B cell (primary cell): ENCODE measurements around the gene CRBN. TPM values are rescaled to one million over a fixed set of nuclear protein-coding genes. Genes with fewer than 3 reads are reported as not detected.

ENCODE experiments used
- ATAC-seq: fragments of 200-7000 bp; cut with Tn5 transposase; one replicate; pipeline ENCODE4 v1.10.0; 2021; ENCODE audit warnings: low read depth, mild to moderate bottlenecking, moderate number of reproducible peaks, moderate library complexity
- CTCF ChIA-PET: fragments of 350-600 bp; sonication (Branson Sonifier 250); formaldehyde crosslinking; loops from one replicate; lab custom pipeline; 2021; ENCODE audit warnings: antibody characterized with exemption, inconsistent platforms; lab: Charles Lee
- POLR2A ChIA-PET: fragments of 350-600 bp; sonication (Branson Sonifier 250); formaldehyde crosslinking; loops from one replicate; lab custom pipeline; 2021; ENCODE audit warnings: antibody characterized with exemption; lab: Charles Lee
- DNase-seq: peaks from one replicate; pipeline ENCODE4 v3.0.0; 2013
- H2AFZ ChIP-seq: 2 replicates; pipeline ENCODE4 v1.6.1; 2012; ENCODE audit warnings: mild to moderate bottlenecking, low read depth, low read length; ENCODE audit not compliant: insufficient read depth, poor library complexity, severe bottlenecking
- H3K27ac ChIP-seq, 2 donors: 1 replicate in 1 of 2; 2 replicates in 1 of 2; pipeline ENCODE4 v1.5.1; 2012 to 2013; ENCODE audit warnings: low read length in 2 of 2, mild to moderate bottlenecking in 2 of 2, moderate library complexity in 1 of 2
- H3K27me3 ChIP-seq, 4 experiments: fragments of 200-600 bp in 1 of 4; sonication (generic) in 1 of 4; replicated peaks in 1 of 4; 1 replicate in 2 of 4; 2 replicates in 2 of 4; pipeline versions ENCODE4 v1.6.1 to v1.7.0; 2013 to 2016; ENCODE audit warnings: low read length in 3 of 4, mild to moderate bottlenecking in 2 of 4, mixed read lengths in 1 of 4, moderate library complexity in 1 of 4; ENCODE audit not compliant: insufficient read depth in 4 of 4, control insufficient read depth in 3 of 4; ENCODE audit errors: control extremely low read depth in 1 of 4
- H3K36me3 ChIP-seq, 2 experiments: replicated peaks in 1 of 2; 1 replicate in 1 of 2; 2 replicates in 1 of 2; pipeline versions ENCODE4 v1.6.1 to v1.7.1; 2013; ENCODE audit warnings: low read length in 1 of 2; ENCODE audit not compliant: insufficient read depth in 2 of 2, control insufficient read depth in 1 of 2; ENCODE audit errors: control extremely low read depth in 1 of 2, extremely low read depth in 1 of 2
- H3K4me1 ChIP-seq, 2 donors: fragments of 200-600 bp in 1 of 2; sonication (generic) in 1 of 2; 1 replicate in 1 of 2; 2 replicates in 1 of 2; pipeline versions ENCODE4 v1.5.1 to v1.6.1; 2013 to 2017; ENCODE audit warnings: low read length in 2 of 2; ENCODE audit not compliant: control insufficient read depth in 2 of 2, insufficient read depth in 2 of 2
- H3K4me2 ChIP-seq: replicated peaks from 2 replicates; pipeline ENCODE3; 2012; ENCODE audit warnings: mild to moderate bottlenecking, low read depth, low read length; ENCODE audit not compliant: poor library complexity, severe bottlenecking
- H3K4me3 ChIP-seq, 5 experiments: fragments of 200-600 bp in 1 of 5; sonication (generic) in 1 of 5; 1 replicate in 3 of 5; 2 replicates in 2 of 5; pipeline versions ENCODE4 v1.5.1 to v1.7.0; 2011 to 2016; ENCODE audit warnings: low read length in 4 of 5, mild to moderate bottlenecking in 4 of 5, low read depth in 2 of 5, control low read depth in 1 of 5, moderate library complexity in 1 of 5; ENCODE audit not compliant: insufficient read depth in 1 of 5; ENCODE audit errors: control extremely low read depth in 1 of 5, extremely low read depth in 1 of 5
- H3K79me2 ChIP-seq: fragments of 200-600 bp; sonication (generic); one replicate; pipeline ENCODE4 v1.6.0; 2016; ENCODE audit warnings: low read length; ENCODE audit not compliant: control insufficient read depth, insufficient read depth
- H3K9ac ChIP-seq: fragments of 200-600 bp; sonication (generic); 2 replicates; pipeline ENCODE4 v1.6.1; 2017; ENCODE audit warnings: mild to moderate bottlenecking, low read length, moderate library complexity
- H3K9me3 ChIP-seq, 3 donors: one replicate each; pipeline versions ENCODE4 v1.6.1 to v1.7.1; 2013; ENCODE audit warnings: low read length in 2 of 3; ENCODE audit not compliant: control insufficient read depth in 2 of 3, insufficient read depth in 1 of 3; ENCODE audit errors: control extremely low read depth in 1 of 3
- H4K20me1 ChIP-seq: 2 replicates; pipeline ENCODE4 v1.6.0; 2012; ENCODE audit warnings: mild to moderate bottlenecking, low read length; ENCODE audit not compliant: insufficient read depth, control insufficient read depth, poor library complexity, severe bottlenecking
- H3K27ac Mint-ChIP-seq: one replicate; pipeline ENCODE4 v1.8.0; 2021; ENCODE audit warnings: mixed read lengths
- H3K27me3 Mint-ChIP-seq: one replicate; pipeline ENCODE4 v1.8.0; 2021; ENCODE audit warnings: mixed read lengths
- H3K4me1 Mint-ChIP-seq: one replicate; pipeline ENCODE4 v1.8.0; 2021; ENCODE audit warnings: mixed read lengths
- H3K4me3 Mint-ChIP-seq: one replicate; pipeline ENCODE4 v1.8.0; 2021; ENCODE audit warnings: mixed read lengths
- H3K9me3 Mint-ChIP-seq: one replicate; pipeline ENCODE4 v1.8.0; 2022; ENCODE audit warnings: mixed read lengths; ENCODE audit not compliant: insufficient read depth
- CTCF ChIP-seq: fragments of 200-600 bp; IDR thresholded peaks from one replicate; pipeline ENCODE4 v1.8.0; 2022; ENCODE audit warnings: antibody characterized with exemption, mild to moderate bottlenecking
- EZH2 ChIP-seq: IDR thresholded peaks from 2 replicates; pipeline ENCODE4 v1.6.1; 2012; ENCODE audit warnings: borderline replicate concordance, low read depth, mild to moderate bottlenecking, moderate library complexity, low read length; ENCODE audit not compliant: insufficient read depth, poor library complexity, severe bottlenecking
- WGBS: methylation state at CpG from one replicate; pipeline ENCODE4 v1.1.5; 2013; ENCODE audit warnings: missing lambda C conversion rate; ENCODE audit not compliant: insufficient coverage; 5-methylcytosine and 5-hydroxymethylcytosine counted together
- intact Hi-C: fragments of 100-400 bp; cut with micrococcal nuclease; formaldehyde crosslinking; loops from one replicate; pipeline ENCODE4 v1.10.0; 2022
- polyA plus RNA-seq: library from polyadenylated mRNA; depleted of rRNA; stranded (reverse); fragments of >200 nt; gene quantifications from 2 replicates; pipeline ENCODE4 v1.2.3, GENCODE V29; 2012
- total RNA-seq, 2 donors: library from RNA; stranded (reverse); fragments of 120-200 nt in 1 of 2; gene quantifications; 1 replicate in 1 of 2; 2 replicates in 1 of 2; pipeline versions ENCODE4 v1.2.3 to v1.2.4, GENCODE V29; 2013 to 2022

The CRBN gene
- total and polyA plus RNA-seq, 2 donors (not counting 1 experiment from before 2014, with no cell fraction given): 67.1 to 95.1 TPM

- H3K4me3 ChIP-seq: no peak overlapping the region
- no CpG with 5 or more reads among the region's 1 CpG for WGBS
- TF ChIP-seq EZH2 (no peak), CTCF (no peak)
- Mint-ChIP-seq H3K27ac (no peak overlapping the region), H3K9me3 (peaks cover 4% of the 10 kb centered on the region), H3K4me3 (no peak overlapping the region), H3K27me3 (peaks cover 53% of the 10 kb centered on the region), H3K4me1 (peaks cover 1% of the 10 kb centered on the region)
- H3K27ac ChIP-seq: no peak overlapping the region
- no peaks in the 10 kb centered on the region for H3K4me1 ChIP-seq
- H3K4me2 ChIP-seq: no peak overlapping the region
- H3K36me3 ChIP-seq: no peaks in the 10 kb centered on the region
- no peak overlapping the region for H3K9ac ChIP-seq
- H3K27me3 ChIP-seq: peaks cover 0 to 13% (median 4%) of the 10 kb centered on the region in 4 experiments
- CTCF ChIA-PET: interaction anchor here (1.4 to 3.8 kb wide), 2 partner anchors 9 to 11 kb away, joined by 4 to 23 read pairs; no protein-coding TSS in a partner anchor
- intact Hi-C loops: no loop called here
- no peaks in the 10 kb centered on the region for H3K79me2 ChIP-seq
- H3K9me3 ChIP-seq: peaks cover 0 to 9% (median 0%) of the 10 kb centered on the region in 3 donors
- H4K20me1 ChIP-seq: no peaks in the 10 kb centered on the region
- POLR2A ChIA-PET: no interaction called here
- DNase-seq (no peak), ATAC-seq (no peak)
- no peak overlapping the region for H2AFZ ChIP-seq
Observed at GRCh38 chr3:3189961-3190360, 10.5 kb upstream of the CRBN start.

GRCh38 chr3:3189102-3189727 lies 9.7 kb upstream of the CRBN start:
- no CpG with 5 or more reads among the region's 1 CpG for WGBS
- peaks cover 4% of the 10 kb centered on the region for H3K9me3 Mint-ChIP-seq
- no peak overlapping the region for H3K4me3 ChIP-seq
- DNase-seq (no peak), ATAC-seq (no peak)
- TF ChIP-seq EZH2: no peak
- no peak for TF ChIP-seq CTCF
- no peak overlapping the region for H3K9ac ChIP-seq
- peaks cover 0 to 15% (median 4%) of the 10 kb centered on the region in 4 experiments for H3K27me3 ChIP-seq
- no peak overlapping the region for H3K27ac Mint-ChIP-seq
- H3K9me3 ChIP-seq: peaks cover 0 to 9% (median 0%) of the 10 kb centered on the region in 3 donors
- no peaks in the 10 kb centered on the region for H3K4me1 ChIP-seq
- peaks cover 1% of the 10 kb centered on the region for H3K4me1 Mint-ChIP-seq
- no peak overlapping the region for H3K4me2 ChIP-seq
- no peak overlapping the region for H2AFZ ChIP-seq
- H3K4me3 Mint-ChIP-seq: no peak overlapping the region
- H3K27ac ChIP-seq: no peak overlapping the region
- ChIA-PET POLR2A (no interaction called here), CTCF (interaction anchor here (3.8 kb wide), 1 partner anchor 11 kb away, joined by 23 read pairs; no protein-coding TSS in a partner anchor)
- H4K20me1 ChIP-seq: no peaks in the 10 kb centered on the region
- H3K36me3 ChIP-seq: no peaks in the 10 kb centered on the region
- no peaks in the 10 kb centered on the region for H3K79me2 ChIP-seq
- peaks cover 59% of the 10 kb centered on the region for H3K27me3 Mint-ChIP-seq
- intact Hi-C loops: no loop called here
